ENCODE results near the gene ZSWIM6.

GRCh38 chr5:61307191-61307590 is 24.9 kb upstream of the ZSWIM6 start:
- TF ChIP-seq, protein P1, sequence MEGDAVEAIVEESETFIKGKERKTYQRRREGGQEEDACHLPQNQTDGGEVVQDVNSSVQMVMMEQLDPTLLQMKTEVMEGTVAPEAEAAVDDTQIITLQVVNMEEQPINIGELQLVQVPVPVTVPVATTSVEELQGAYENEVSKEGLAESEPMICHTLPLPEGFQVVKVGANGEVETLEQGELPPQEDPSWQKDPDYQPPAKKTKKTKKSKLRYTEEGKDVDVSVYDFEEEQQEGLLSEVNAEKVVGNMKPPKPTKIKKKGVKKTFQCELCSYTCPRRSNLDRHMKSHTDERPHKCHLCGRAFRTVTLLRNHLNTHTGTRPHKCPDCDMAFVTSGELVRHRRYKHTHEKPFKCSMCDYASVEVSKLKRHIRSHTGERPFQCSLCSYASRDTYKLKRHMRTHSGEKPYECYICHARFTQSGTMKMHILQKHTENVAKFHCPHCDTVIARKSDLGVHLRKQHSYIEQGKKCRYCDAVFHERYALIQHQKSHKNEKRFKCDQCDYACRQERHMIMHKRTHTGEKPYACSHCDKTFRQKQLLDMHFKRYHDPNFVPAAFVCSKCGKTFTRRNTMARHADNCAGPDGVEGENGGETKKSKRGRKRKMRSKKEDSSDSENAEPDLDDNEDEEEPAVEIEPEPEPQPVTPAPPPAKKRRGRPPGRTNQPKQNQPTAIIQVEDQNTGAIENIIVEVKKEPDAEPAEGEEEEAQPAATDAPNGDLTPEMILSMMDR (IDR thresholded peaks at IDR 0.05) = no peak
- no peak for TF ChIP-seq ZFX (IDR thresholded peaks at IDR 0.05; ENCODE audit: borderline replicate concordance)

Measured in 22Rv1 (cell line).